Cardiac muscle cell (in vitro differentiated cells and primary cell): Measurements from ENCODE around the gene RIT1. TPM values are rescaled to one million over a fixed set of nuclear protein-coding genes. Genes with fewer than 3 reads are reported as not detected.

Experiments used
- DNase-seq, 2 donors: peaks; one replicate each; pipeline versions ENCODE4 v3.0.0 to v3.0.0-alpha.2; 2010 to 2017; ENCODE audit warnings: low read depth in 1 of 2, low spot score in 1 of 2
- H3K27ac ChIP-seq: fragments of 200-600 bp; sonication (generic); 2 replicates; pipeline ENCODE4 v1.5.1; 2016
- H3K27me3 ChIP-seq: fragments of 200-600 bp; sonication (generic); 2 replicates; pipeline ENCODE4 v1.6.0; 2016; ENCODE audit warnings: control low read depth
- H3K36me3 ChIP-seq: fragments of 200-600 bp; sonication (generic); 2 replicates; pipeline ENCODE4 v1.5.1; 2016; ENCODE audit warnings: control low read depth
- H3K4me1 ChIP-seq: fragments of 200-600 bp; sonication (generic); 2 replicates; pipeline ENCODE4 v1.8.1; 2017; ENCODE audit warnings: low read depth, mild to moderate bottlenecking, mixed run types
- H3K4me3 ChIP-seq: fragments of 200-600 bp; sonication (generic); 2 replicates; pipeline ENCODE4 v1.5.1; 2016; ENCODE audit warnings: mild to moderate bottlenecking
- H3K9me3 ChIP-seq: fragments of 200-600 bp; sonication (generic); 2 replicates; pipeline ENCODE4 v1.5.1; 2017; ENCODE audit warnings: low read depth, mild to moderate bottlenecking, control low read depth
- CTCF ChIP-seq: IDR thresholded peaks from 2 replicates; pipeline ENCODE4 v1.5.1; 2012; ENCODE audit warnings: low read depth, mild to moderate bottlenecking, low read length
- polyA plus RNA-seq: library from polyadenylated mRNA; unstranded; fragments of >200 nt; fragmentation: Nextera tagmentation; extraction: Ambion mirVana; gene quantifications from 2 replicates; pipeline ENCODE4 v1.2.1, GENCODE V29; 2016
- total RNA-seq: library from RNA; depleted of rRNA; stranded (reverse); fragments of >200 nt; gene quantifications from 2 replicates; pipeline ENCODE4 v1.2.3, GENCODE V29; 2016

The RIT1 gene
- total and polyA plus RNA-seq, 2 experiments from 2014 or later = 29.1 to 40.6 TPM

- H3K4me3 ChIP-seq = no peak overlapping the region
- no peak overlapping the region for H3K27ac ChIP-seq
- H3K4me1 ChIP-seq = no peaks in the 10 kb centered on the region
- TF ChIP-seq CTCF = no peak
- DNase-seq = peak in 1 of 2 donors; percentile 81
- peaks cover 9% of the 10 kb centered on the region for H3K36me3 ChIP-seq
- no peaks in the 10 kb centered on the region for H3K9me3 ChIP-seq
- no peaks in the 10 kb centered on the region for H3K27me3 ChIP-seq
Observed at GRCh38 chr1:155893389-155894142, 17.6 kb downstream of the RIT1 start.

- H3K27ac ChIP-seq = no peak overlapping the region
- DNase-seq = peak in 1 of 2 donors; percentile 66
Observed at GRCh38 chr1:155892796-155893195, 18.4 kb downstream of the RIT1 start.

GRCh38 chr1:155890251-155890650, 20.9 kb downstream of the RIT1 start:
- no peak for DNase-seq
- Histone ChIP-seq H3K4me1 (no peaks in the 10 kb centered on the region), H3K27me3 (no peaks in the 10 kb centered on the region), H3K4me3 (no peak overlapping the region), H3K36me3 (no peaks in the 10 kb centered on the region), H3K9me3 (no peaks in the 10 kb centered on the region), H3K27ac (no peak overlapping the region)
- TF ChIP-seq CTCF = no peak

More at GRCh38 chr1:155892796-155893195, 18.4 kb downstream of the RIT1 start:
- no peak for TF ChIP-seq CTCF
- Histone ChIP-seq H3K4me1 (no peaks in the 10 kb centered on the region), H3K4me3 (no peak overlapping the region), H3K36me3 (peaks cover 5% of the 10 kb centered on the region), H3K9me3 (no peaks in the 10 kb centered on the region), H3K27me3 (no peaks in the 10 kb centered on the region)

- TF ChIP-seq CTCF = no peak
- Histone ChIP-seq H3K4me3 (no peak overlapping the region), H3K4me1 (peaks cover 1% of the 10 kb centered on the region), H3K9me3 (no peaks in the 10 kb centered on the region), H3K27ac (no peak overlapping the region), H3K36me3 (no peaks in the 10 kb centered on the region), H3K27me3 (no peaks in the 10 kb centered on the region)
- DNase-seq = peak in 1 of 2 donors; percentile 22
Observed at GRCh38 chr1:155889566-155889965, 21.6 kb downstream of the RIT1 start.

- Histone ChIP-seq H3K27me3 (no peaks in the 10 kb centered on the region), H3K4me3 (no peak overlapping the region)
- no peak for TF ChIP-seq CTCF
Observed at GRCh38 chr1:155888481-155888880, 22.7 kb downstream of the RIT1 start.

More at GRCh38 chr1:155888481-155888880, 22.7 kb downstream of the RIT1 start:
- H3K9me3 ChIP-seq = no peaks in the 10 kb centered on the region
- no peaks in the 10 kb centered on the region for H3K36me3 ChIP-seq
- DNase-seq = no peak
- H3K27ac ChIP-seq = no peak overlapping the region
- peaks cover 4% of the 10 kb centered on the region for H3K4me1 ChIP-seq
